ENCODE data around the gene EPC1. TPM values are rescaled to one million over a fixed set of nuclear protein-coding genes. Genes with fewer than 3 reads are reported as not detected.

The EPC1 gene
- total RNA-seq, 1 experiment from 2014 or later = 30.0 TPM

DNA sequence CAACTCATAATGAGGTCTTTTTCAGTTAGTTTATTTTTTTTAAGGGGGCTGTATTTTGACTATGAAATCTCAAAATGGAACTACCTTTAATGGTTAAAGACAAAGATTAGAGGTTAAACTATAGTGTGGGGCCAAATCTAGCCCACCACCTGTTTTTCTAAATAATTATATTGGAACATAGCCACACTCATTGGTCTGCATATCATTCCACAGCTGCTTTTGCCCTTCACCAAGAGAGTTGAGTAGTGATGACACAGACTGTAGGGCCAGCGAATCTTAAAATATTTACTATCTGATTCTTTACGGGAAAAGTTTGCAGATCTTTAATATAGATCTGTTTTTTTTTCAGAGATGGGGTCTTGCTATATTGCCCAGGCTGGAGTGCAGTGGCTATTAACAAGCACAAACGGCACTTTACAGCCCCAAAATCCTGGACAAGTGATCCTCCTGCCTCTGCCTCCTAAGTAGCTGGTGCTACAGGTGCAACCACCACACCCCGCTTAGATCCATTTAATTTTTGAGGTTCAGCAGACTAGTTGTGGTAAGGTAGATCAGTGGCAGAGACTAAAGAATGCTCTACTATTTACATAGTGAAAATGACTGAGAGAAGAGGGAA lies 25.8 kb downstream of the EPC1 start:
- no TSS peak for BruUV-seq (replicated peaks)
- TF ChIP-seq, protein P1, sequence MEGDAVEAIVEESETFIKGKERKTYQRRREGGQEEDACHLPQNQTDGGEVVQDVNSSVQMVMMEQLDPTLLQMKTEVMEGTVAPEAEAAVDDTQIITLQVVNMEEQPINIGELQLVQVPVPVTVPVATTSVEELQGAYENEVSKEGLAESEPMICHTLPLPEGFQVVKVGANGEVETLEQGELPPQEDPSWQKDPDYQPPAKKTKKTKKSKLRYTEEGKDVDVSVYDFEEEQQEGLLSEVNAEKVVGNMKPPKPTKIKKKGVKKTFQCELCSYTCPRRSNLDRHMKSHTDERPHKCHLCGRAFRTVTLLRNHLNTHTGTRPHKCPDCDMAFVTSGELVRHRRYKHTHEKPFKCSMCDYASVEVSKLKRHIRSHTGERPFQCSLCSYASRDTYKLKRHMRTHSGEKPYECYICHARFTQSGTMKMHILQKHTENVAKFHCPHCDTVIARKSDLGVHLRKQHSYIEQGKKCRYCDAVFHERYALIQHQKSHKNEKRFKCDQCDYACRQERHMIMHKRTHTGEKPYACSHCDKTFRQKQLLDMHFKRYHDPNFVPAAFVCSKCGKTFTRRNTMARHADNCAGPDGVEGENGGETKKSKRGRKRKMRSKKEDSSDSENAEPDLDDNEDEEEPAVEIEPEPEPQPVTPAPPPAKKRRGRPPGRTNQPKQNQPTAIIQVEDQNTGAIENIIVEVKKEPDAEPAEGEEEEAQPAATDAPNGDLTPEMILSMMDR (IDR thresholded peaks at IDR 0.05; ENCODE audit: unreplicated experiment) = no peak
- CTCF ChIA-PET = no interaction called here
- Mint-ChIP-seq H3K4me3 (ENCODE audit: low read depth, unreplicated experiment) (no peak overlapping the region), H3K27ac (ENCODE audit: unreplicated experiment) (no peak overlapping the region), H3K36me3 (ENCODE audit: insufficient read depth, unreplicated experiment) (peaks cover 19% of the 10 kb centered on the region), H3K27me3 (ENCODE audit: unreplicated experiment) (no peaks in the 10 kb centered on the region), H3K4me1 (ENCODE audit: low read depth, unreplicated experiment) (peaks cover 16% of the 10 kb centered on the region), H3K9me3 (ENCODE audit: low read depth, unreplicated experiment) (no peaks in the 10 kb centered on the region)
- intact Hi-C loops (cut with micrococcal nuclease; ENCODE audit: unreplicated experiment) = no loop called here
- DNase-seq = no peak

DNA sequence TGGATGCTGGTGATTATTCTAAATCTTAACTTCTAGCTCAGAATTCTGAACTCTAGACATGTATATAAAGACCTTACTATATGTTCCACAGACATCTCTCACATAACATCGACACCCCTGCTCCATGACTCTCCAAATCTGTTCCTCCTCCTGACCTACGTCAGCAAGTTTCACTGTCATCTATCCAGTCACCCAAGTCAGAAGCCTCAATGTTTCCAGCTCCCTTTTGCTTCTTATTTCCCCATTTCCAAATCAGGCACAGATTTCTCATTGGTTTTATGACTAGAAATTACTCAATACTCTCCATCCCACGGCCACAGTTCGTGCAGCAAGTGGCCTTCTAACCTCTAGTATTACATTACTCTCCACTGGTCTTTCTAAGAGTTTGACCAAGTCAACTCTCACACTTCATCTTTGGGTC lies 28.5 kb downstream of the EPC1 start:
- intact Hi-C loops (cut with micrococcal nuclease; ENCODE audit: unreplicated experiment) = no loop called here
- TF ChIP-seq, protein P1 (IDR thresholded peaks at IDR 0.05; ENCODE audit: unreplicated experiment) = no peak
- CTCF ChIA-PET = interaction anchor here (0.6 kb wide), 1 partner anchor 18 kb away, joined by 3 read pairs; no protein-coding TSS in a partner anchor
- H3K4me1 Mint-ChIP-seq (ENCODE audit: low read depth, unreplicated experiment) = peaks cover 24% of the 10 kb centered on the region
- no peaks in the 10 kb centered on the region for H3K27me3 Mint-ChIP-seq (ENCODE audit: unreplicated experiment)
- no peak overlapping the region for H3K27ac Mint-ChIP-seq (ENCODE audit: unreplicated experiment)
- no peaks in the 10 kb centered on the region for H3K9me3 Mint-ChIP-seq (ENCODE audit: low read depth, unreplicated experiment)
- no peak overlapping the region for H3K4me3 Mint-ChIP-seq (ENCODE audit: low read depth, unreplicated experiment)
- no TSS peak for BruUV-seq (replicated peaks)
- peaks cover 19% of the 10 kb centered on the region for H3K36me3 Mint-ChIP-seq (ENCODE audit: insufficient read depth, unreplicated experiment)
- DNase-seq = no peak

DNA sequence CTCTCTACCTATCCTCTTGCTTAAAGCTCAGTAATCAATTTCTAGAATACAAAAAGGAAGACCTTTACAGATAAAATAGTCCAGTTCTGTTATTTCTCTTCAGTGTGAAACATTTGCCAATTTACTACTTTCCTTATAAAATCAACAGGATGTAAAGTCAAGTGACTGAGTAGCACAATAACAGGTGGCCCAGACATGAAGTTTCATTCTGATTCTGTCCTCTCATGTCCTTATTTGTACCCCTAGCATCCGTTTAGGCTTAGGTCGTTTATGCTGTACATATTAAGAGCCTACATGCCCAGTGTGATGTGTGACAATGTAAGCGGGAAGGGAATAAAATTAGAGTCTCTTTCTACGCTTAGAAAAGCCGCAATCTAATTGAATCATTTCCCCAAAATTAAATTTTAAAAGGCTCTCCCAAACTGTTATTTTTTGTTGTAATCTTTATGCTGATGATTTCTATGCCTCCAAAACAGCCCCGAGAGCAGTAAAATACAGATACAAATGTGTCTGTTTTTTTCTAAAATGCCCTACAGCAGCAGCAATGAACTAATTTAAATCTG lies 29.1 kb downstream of the EPC1 start:
- CTCF ChIA-PET = interaction anchor here (0.6 kb wide), 1 partner anchor 17 kb away, joined by 3 read pairs; no protein-coding TSS in a partner anchor
- DNase-seq = no peak
- intact Hi-C loops (cut with micrococcal nuclease; ENCODE audit: unreplicated experiment) = no loop called here
- H3K27ac Mint-ChIP-seq (ENCODE audit: unreplicated experiment) = no peak overlapping the region
- H3K4me3 Mint-ChIP-seq (ENCODE audit: low read depth, unreplicated experiment) = no peak overlapping the region
- TF ChIP-seq, protein P1 (IDR thresholded peaks at IDR 0.05; ENCODE audit: unreplicated experiment) = no peak
- peaks cover 19% of the 10 kb centered on the region for H3K36me3 Mint-ChIP-seq (ENCODE audit: insufficient read depth, unreplicated experiment)
- H3K27me3 Mint-ChIP-seq (ENCODE audit: unreplicated experiment) = no peaks in the 10 kb centered on the region
- no peaks in the 10 kb centered on the region for H3K9me3 Mint-ChIP-seq (ENCODE audit: low read depth, unreplicated experiment)
- BruUV-seq (replicated peaks) = no TSS peak
- H3K4me1 Mint-ChIP-seq (ENCODE audit: low read depth, unreplicated experiment) = peaks cover 24% of the 10 kb centered on the region

DNA sequence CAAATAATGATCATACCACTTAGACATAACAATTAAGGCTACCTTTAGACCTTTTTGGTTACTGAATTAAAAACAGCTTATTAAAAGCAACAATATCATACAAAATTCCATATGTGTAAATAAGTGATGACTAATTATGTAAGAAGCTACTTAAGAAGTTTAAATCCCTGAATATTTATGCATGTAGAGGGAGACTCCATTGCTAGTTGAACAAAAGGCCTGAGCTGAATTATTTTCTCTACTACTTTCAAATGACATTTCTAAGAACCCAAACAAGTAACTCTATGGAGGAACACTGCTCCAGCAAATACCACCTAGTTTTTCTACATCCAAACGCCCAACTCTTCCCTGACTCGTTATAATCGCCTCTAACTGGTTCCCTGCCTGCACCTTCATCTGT lies 31.5 kb downstream of the EPC1 start:
- Mint-ChIP-seq H3K4me1 (ENCODE audit: low read depth, unreplicated experiment) (peaks cover 24% of the 10 kb centered on the region), H3K36me3 (ENCODE audit: insufficient read depth, unreplicated experiment) (peaks cover 7% of the 10 kb centered on the region), H3K27ac (ENCODE audit: unreplicated experiment) (peak overlapping the region; percentile 11), H3K4me3 (ENCODE audit: low read depth, unreplicated experiment) (no peak overlapping the region), H3K27me3 (ENCODE audit: unreplicated experiment) (no peaks in the 10 kb centered on the region), H3K9me3 (ENCODE audit: low read depth, unreplicated experiment) (no peaks in the 10 kb centered on the region)
- no TSS peak for BruUV-seq (replicated peaks)
- intact Hi-C loops (cut with micrococcal nuclease; ENCODE audit: unreplicated experiment) = no loop called here
- TF ChIP-seq, protein P1 (IDR thresholded peaks at IDR 0.05; ENCODE audit: unreplicated experiment) = no peak
- CTCF ChIA-PET = no interaction called here
- no peak for DNase-seq

Data from Calu3 (cell line).